ENCODE measurements around the gene AGPAT3. TPM values are rescaled to one million over a fixed set of nuclear protein-coding genes. Genes with fewer than 3 reads are reported as not detected.

The AGPAT3 gene
- total RNA-seq, 1 experiment from 2014 or later, result 13.0 TPM

GRCh38 chr21:43989401-43989800, 124.4 kb downstream of the AGPAT3 start:
- Histone ChIP-seq H3T11ph (ENCODE audit: low read length) (no peak overlapping the region), H2BK120ac (ENCODE audit: low read depth, low read length, poor library complexity, severe bottlenecking) (no peak overlapping the region), H3K23ac (ENCODE audit: insufficient read length, low read depth, low read length) (no peak overlapping the region), H3K79me1 (ENCODE audit: insufficient read depth, low read depth, low read length, poor library complexity, severe bottlenecking) (no peaks in the 10 kb centered on the region), H2BK5ac (ENCODE audit: insufficient read length, low read length) (no peak overlapping the region), H3K23me2 (ENCODE audit: insufficient read length, low read depth, low read length, poor library complexity, severe bottlenecking) (peaks cover 3% of the 10 kb centered on the region), H4K91ac (ENCODE audit: insufficient read length, low read depth, low read length) (no peak overlapping the region), H2BK15ac (ENCODE audit: low read depth, low read length) (no peak overlapping the region), H3K14ac (ENCODE audit: insufficient read depth, low read length) (no peak overlapping the region), H2AFZ (ENCODE audit: low read length) (no peak overlapping the region), H3K4me1 (ENCODE audit: insufficient read depth, low read length) (no peaks in the 10 kb centered on the region), H3K27ac (ENCODE audit: insufficient read length, low read depth, low read length) (no peak overlapping the region), H3K4me2 (ENCODE audit: insufficient read depth, insufficient read length, low read length) (no peak overlapping the region), H3K27me3 (ENCODE audit: insufficient read depth, low read length) (no peaks in the 10 kb centered on the region), H2BK12ac (ENCODE audit: insufficient read length, low read depth, low read length) (no peak overlapping the region), H3K79me2 (ENCODE audit: insufficient read depth, low read length) (no peaks in the 10 kb centered on the region), H2BK20ac (ENCODE audit: low read depth, low read length, poor library complexity, severe bottlenecking) (no peak overlapping the region), H3K9me3 (ENCODE audit: control insufficient read depth, low read depth, low read length) (no peaks in the 10 kb centered on the region), H3K4ac (ENCODE audit: low read depth, low read length) (no peak overlapping the region), H4K8ac (replicated peaks; ENCODE audit: insufficient read length, low read depth, low read length) (no peak overlapping the region), H3K18ac (ENCODE audit: insufficient read length, low read depth, low read length) (no peak overlapping the region), H3K9ac (ENCODE audit: extremely low read depth, insufficient read length, low read length) (no peak overlapping the region), H2AK5ac (ENCODE audit: insufficient read length, low read length) (no peak overlapping the region), H3K56ac (ENCODE audit: insufficient read length, low read depth, low read length) (no peak overlapping the region), H4K20me1 (ENCODE audit: control insufficient read depth, insufficient read depth, insufficient read length) (no peaks in the 10 kb centered on the region), H4K5ac (ENCODE audit: insufficient read length, low read depth, low read length) (no peak overlapping the region)
- H3K4me3 Mint-ChIP-seq, result no peak overlapping the region
- DNase-seq, result no peak
- no peaks in the 10 kb centered on the region for H3K9me3 Mint-ChIP-seq
- H3K27me3 Mint-ChIP-seq (ENCODE audit: low read depth), result no peaks in the 10 kb centered on the region; the same call in 1 of the 2 replicates
- TF ChIP-seq, protein P1, sequence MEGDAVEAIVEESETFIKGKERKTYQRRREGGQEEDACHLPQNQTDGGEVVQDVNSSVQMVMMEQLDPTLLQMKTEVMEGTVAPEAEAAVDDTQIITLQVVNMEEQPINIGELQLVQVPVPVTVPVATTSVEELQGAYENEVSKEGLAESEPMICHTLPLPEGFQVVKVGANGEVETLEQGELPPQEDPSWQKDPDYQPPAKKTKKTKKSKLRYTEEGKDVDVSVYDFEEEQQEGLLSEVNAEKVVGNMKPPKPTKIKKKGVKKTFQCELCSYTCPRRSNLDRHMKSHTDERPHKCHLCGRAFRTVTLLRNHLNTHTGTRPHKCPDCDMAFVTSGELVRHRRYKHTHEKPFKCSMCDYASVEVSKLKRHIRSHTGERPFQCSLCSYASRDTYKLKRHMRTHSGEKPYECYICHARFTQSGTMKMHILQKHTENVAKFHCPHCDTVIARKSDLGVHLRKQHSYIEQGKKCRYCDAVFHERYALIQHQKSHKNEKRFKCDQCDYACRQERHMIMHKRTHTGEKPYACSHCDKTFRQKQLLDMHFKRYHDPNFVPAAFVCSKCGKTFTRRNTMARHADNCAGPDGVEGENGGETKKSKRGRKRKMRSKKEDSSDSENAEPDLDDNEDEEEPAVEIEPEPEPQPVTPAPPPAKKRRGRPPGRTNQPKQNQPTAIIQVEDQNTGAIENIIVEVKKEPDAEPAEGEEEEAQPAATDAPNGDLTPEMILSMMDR (conservative IDR thresholded peaks at IDR 0.05), result no peak
- WGBS (ENCODE audit: extremely low coverage, insufficient read length, low lambda C conversion rate), result no CpG with 5 or more reads among the region's 7 CpGs
- no peaks in the 10 kb centered on the region for H3K36me3 Mint-ChIP-seq (ENCODE audit: insufficient read depth in 1 of 3, low read depth in 3 of 3)
- peaks cover 14 to 16% of the 10 kb centered on the region in 2 experiments for H3K4me1 Mint-ChIP-seq
- no peak overlapping the region for H3K27ac Mint-ChIP-seq
